MG63 (cell line): ENCODE data around the gene CHAD. TPM values are rescaled to one million over a fixed set of nuclear protein-coding genes. Genes with fewer than 3 reads are reported as not detected.
A peak's percentile ranks its signal among the peaks of the same experiment; 100 is the strongest.

Experiments
- DNase-seq: peaks from one replicate; pipeline ENCODE4 v3.0.0-alpha.2; 2020
- H3K27me3 ChIP-seq: fragments of 250-450 bp; sonication (Bioruptor Pico); 2 replicates; pipeline ENCODE4 v1.5.1; 2020; ENCODE audit warnings: mild to moderate bottlenecking, moderate library complexity
- H3K36me3 ChIP-seq: fragments of 250-450 bp; sonication (Bioruptor Pico); 2 replicates; pipeline ENCODE4 v1.5.1; 2020; ENCODE audit warnings: mild to moderate bottlenecking, moderate library complexity
- H3K4me3 ChIP-seq: fragments of 250-450 bp; sonication (Bioruptor Pico); 2 replicates; pipeline ENCODE4 v1.5.1; 2020; ENCODE audit warnings: mild to moderate bottlenecking, moderate library complexity
- H3K9me3 ChIP-seq: fragments of 250-450 bp; sonication (Bioruptor Pico); 2 replicates; pipeline ENCODE4 v1.5.1; 2020; ENCODE audit warnings: mild to moderate bottlenecking, moderate library complexity
- total RNA-seq: library from RNA; depleted of rRNA; stranded (reverse); fragments of >200 nt; shearing (Covaris generic); gene quantifications from 2 replicates; pipeline ENCODE4 v1.2.3, GENCODE V29; 2014; ENCODE audit warnings: low replicate concordance

Gene CHAD
- total RNA-seq, 1 experiment from 2014 or later, result not detected

- H3K9me3 ChIP-seq, result no peaks in the 10 kb centered on the region; the same call in 1 of the 2 replicates
- DNase-seq, result no peak
- H3K36me3 ChIP-seq, result no peaks in the 10 kb centered on the region
- no peak overlapping the region for H3K4me3 ChIP-seq
- H3K27me3 ChIP-seq, result no peaks in the 10 kb centered on the region
Observed at GRCh38 chr17:50499270-50499669, 30.6 kb upstream of the CHAD start.

GRCh38 chr17:50498021-50498874 lies 29.6 kb upstream of the CHAD start:
- Histone ChIP-seq H3K27me3 (no peaks in the 10 kb centered on the region), H3K36me3 (no peaks in the 10 kb centered on the region), H3K9me3 (no peaks in the 10 kb centered on the region; the same call in 1 of the 2 replicates), H3K4me3 (no peak overlapping the region)
- DNase-seq, result no peak

GRCh38 chr17:50495918-50496317 lies 27.2 kb upstream of the CHAD start:
- Histone ChIP-seq H3K4me3 (no peak overlapping the region), H3K9me3 (no peaks in the 10 kb centered on the region; the same call in 1 of the 2 replicates), H3K36me3 (no peaks in the 10 kb centered on the region), H3K27me3 (no peaks in the 10 kb centered on the region)
- peak; percentile 56 for DNase-seq

GRCh38 chr17:50495217-50495823 lies 26.6 kb upstream of the CHAD start:
- Histone ChIP-seq H3K27me3 (no peaks in the 10 kb centered on the region), H3K36me3 (no peaks in the 10 kb centered on the region), H3K4me3 (no peak overlapping the region), H3K9me3 (no peaks in the 10 kb centered on the region; the same call in 1 of the 2 replicates)
- no peak for DNase-seq

- H3K27me3 ChIP-seq, result no peaks in the 10 kb centered on the region
Observed at GRCh38 chr17:50493744-50494143, 25.1 kb upstream of the CHAD start.

GRCh38 chr17:50492214-50492613 lies 23.5 kb upstream of the CHAD start:
- H3K4me3 ChIP-seq, result no peak overlapping the region

More at GRCh38 chr17:50493744-50494143, 25.1 kb upstream of the CHAD start:
- Histone ChIP-seq H3K9me3 (no peaks in the 10 kb centered on the region), H3K36me3 (no peaks in the 10 kb centered on the region), H3K4me3 (no peak overlapping the region)
- no peak for DNase-seq

GRCh38 chr17:50491505-50491904 lies 22.8 kb upstream of the CHAD start:
- Histone ChIP-seq H3K36me3 (peaks cover 7% of the 10 kb centered on the region), H3K9me3 (no peaks in the 10 kb centered on the region), H3K4me3 (no peak overlapping the region), H3K27me3 (no peaks in the 10 kb centered on the region)
- DNase-seq, result no peak

More at GRCh38 chr17:50492214-50492613, 23.5 kb upstream of the CHAD start:
- DNase-seq, result no peak
- no peaks in the 10 kb centered on the region for H3K27me3 ChIP-seq
- H3K9me3 ChIP-seq, result no peaks in the 10 kb centered on the region
- H3K36me3 ChIP-seq, result peaks cover 4% of the 10 kb centered on the region

GRCh38 chr17:50488880-50489279 lies 20.2 kb upstream of the CHAD start:
- no peak for DNase-seq
- H3K4me3 ChIP-seq, result no peak overlapping the region

GRCh38 chr17:50487213-50488096 lies 18.8 kb upstream of the CHAD start:
- peak; percentile 71 for DNase-seq
- no peaks in the 10 kb centered on the region for H3K9me3 ChIP-seq
- H3K4me3 ChIP-seq, result no peak overlapping the region
- H3K36me3 ChIP-seq, result peaks cover 38% of the 10 kb centered on the region
- no peaks in the 10 kb centered on the region for H3K27me3 ChIP-seq

More at GRCh38 chr17:50488880-50489279, 20.2 kb upstream of the CHAD start:
- no peaks in the 10 kb centered on the region for H3K27me3 ChIP-seq
- no peaks in the 10 kb centered on the region for H3K9me3 ChIP-seq
- peaks cover 28% of the 10 kb centered on the region for H3K36me3 ChIP-seq

GRCh38 chr17:50484386-50485155 lies 15.9 kb upstream of the CHAD start:
- Histone ChIP-seq H3K27me3 (no peaks in the 10 kb centered on the region), H3K4me3 (no peak overlapping the region), H3K36me3 (peaks cover 59% of the 10 kb centered on the region), H3K9me3 (no peaks in the 10 kb centered on the region)
- no peak for DNase-seq

- H3K9me3 ChIP-seq, result no peaks in the 10 kb centered on the region
- H3K27me3 ChIP-seq, result no peaks in the 10 kb centered on the region
- H3K4me3 ChIP-seq, result no peak overlapping the region
- peaks cover 59% of the 10 kb centered on the region for H3K36me3 ChIP-seq
- DNase-seq, result no peak
Observed at GRCh38 chr17:50483266-50483665, 14.6 kb upstream of the CHAD start.

- H3K9me3 ChIP-seq, result no peaks in the 10 kb centered on the region
- peak; percentile 93 for DNase-seq
- no peaks in the 10 kb centered on the region for H3K27me3 ChIP-seq
- no peak overlapping the region for H3K4me3 ChIP-seq
- peaks cover 57% of the 10 kb centered on the region for H3K36me3 ChIP-seq
Observed at GRCh38 chr17:50482516-50482915, 13.8 kb upstream of the CHAD start.

- Histone ChIP-seq H3K4me3 (no peak overlapping the region), H3K36me3 (peaks cover 55% of the 10 kb centered on the region), H3K27me3 (no peaks in the 10 kb centered on the region), H3K9me3 (no peaks in the 10 kb centered on the region)
- DNase-seq, result no peak
Observed at GRCh38 chr17:50482110-50482509, 13.4 kb upstream of the CHAD start.

GRCh38 chr17:50481648-50482047 lies 13.0 kb upstream of the CHAD start:
- H3K4me3 ChIP-seq, result no peak overlapping the region
- H3K36me3 ChIP-seq, result peaks cover 52% of the 10 kb centered on the region

GRCh38 chr17:50480854-50481490 lies 12.3 kb upstream of the CHAD start:
- Histone ChIP-seq H3K27me3 (no peaks in the 10 kb centered on the region), H3K36me3 (peaks cover 52% of the 10 kb centered on the region), H3K4me3 (no peak overlapping the region), H3K9me3 (no peaks in the 10 kb centered on the region)
- no peak for DNase-seq

More at GRCh38 chr17:50481648-50482047, 13.0 kb upstream of the CHAD start:
- no peaks in the 10 kb centered on the region for H3K27me3 ChIP-seq
- no peaks in the 10 kb centered on the region for H3K9me3 ChIP-seq
- no peak for DNase-seq
